ENCODE measurements around the gene LRRN4CL.

LRRN4CL gene

GRCh38 chr11:62645946-62646824, 43.1 kb downstream of the LRRN4CL start, which contains the start of gene GANAB:
GANAB (minus strand) TSS chr11:62646613; CDS start chr11:62646599, 14 bp downstream.
- peak; percentile 99 to 100 for DNase-seq

GRCh38 chr11:62645671-62645945, 43.7 kb downstream of the LRRN4CL start:
- no peak for DNase-seq

GRCh38 chr11:62644220-62644619, 45.1 kb downstream of the LRRN4CL start:
- DNase-seq: no peak

Measured in stimulated activated CD4-positive, alpha-beta T cell treated with anti-CD3 and anti-CD28 coated beads, Interleukin-2, amount 100 ng/mL, for 48 hours (primary cell).